Liver (tissue), 9 donors: Measurements from ENCODE around the gene GALE. TPM values are rescaled to one million over a fixed set of nuclear protein-coding genes. Genes with fewer than 3 reads are reported as not detected.
A peak's percentile ranks its signal among the peaks of the same experiment; 100 is the strongest.

ENCODE experiments used
- DNase-seq: peaks from one replicate; pipeline ENCODE4 v3.0.0-alpha.2; 2017; ENCODE audit warnings: low spot score
- H3K27ac ChIP-seq, 2 donors: one replicate each; pipeline ENCODE4 v1.7.0; 2013; ENCODE audit warnings: inconsistent platforms in 2 of 2, low read length in 2 of 2, control low read depth in 1 of 2, low read depth in 1 of 2, mild to moderate bottlenecking in 1 of 2
- H3K27me3 ChIP-seq, 4 donors: one replicate each; pipeline versions ENCODE4 v1.6.1 to v1.7.0; 2013; ENCODE audit warnings: low read length in 3 of 4, inconsistent platforms in 1 of 4, mild to moderate bottlenecking in 1 of 4, moderate library complexity in 1 of 4; ENCODE audit not compliant: control insufficient read depth in 4 of 4, insufficient read depth in 4 of 4
- H3K36me3 ChIP-seq, 4 donors: one replicate each; pipeline versions ENCODE4 v1.6.1 to v1.7.0; 2013; ENCODE audit warnings: low read length in 3 of 4, mild to moderate bottlenecking in 3 of 4, low read depth in 1 of 4, moderate library complexity in 1 of 4; ENCODE audit not compliant: control insufficient read depth in 4 of 4, insufficient read depth in 3 of 4
- H3K4me1 ChIP-seq, 4 donors: one replicate each; pipeline versions ENCODE4 v1.6.1 to v1.7.0; 2013; ENCODE audit warnings: low read length in 3 of 4, mild to moderate bottlenecking in 3 of 4, moderate library complexity in 1 of 4; ENCODE audit not compliant: control insufficient read depth in 4 of 4, insufficient read depth in 4 of 4
- H3K4me3 ChIP-seq, 3 donors: one replicate each; pipeline versions ENCODE4 v1.6.1 to v1.7.0; 2013; ENCODE audit warnings: low read length in 3 of 3, control low read depth in 1 of 3, low read depth in 1 of 3, mild to moderate bottlenecking in 1 of 3
- H3K9ac ChIP-seq, 2 donors: one replicate each; pipeline ENCODE4 v1.7.0; 2013; ENCODE audit warnings: low read length in 2 of 2, mild to moderate bottlenecking in 2 of 2, moderate library complexity in 2 of 2, control low read depth in 1 of 2, low read depth in 1 of 2
- H3K9me3 ChIP-seq, 4 donors: one replicate each; pipeline versions ENCODE4 v1.6.1 to v1.7.0; 2013; ENCODE audit warnings: low read length in 3 of 4; ENCODE audit not compliant: control insufficient read depth in 4 of 4
- ATF3 ChIP-seq: IDR thresholded peaks from 2 replicates; pipeline ENCODE4 v1.6.1; 2016; ENCODE audit warnings: antibody characterized with exemption
- CTCF ChIP-seq: fragments of 150-350 bp; IDR thresholded peaks from 2 replicates; pipeline ENCODE4 v1.5.1; 2017; ENCODE audit warnings: improper control_type of control experiment, low read depth, low read length; ENCODE audit not compliant: missing input control
- EGR1 ChIP-seq, 2 donors: IDR thresholded peaks; 2 replicates each; pipeline ENCODE4 v1.6.1; 2016 to 2018; ENCODE audit warnings: antibody characterized with exemption in 2 of 2, low read depth in 2 of 2
- FOXA1 ChIP-seq: IDR thresholded peaks from 2 replicates; pipeline ENCODE4 v1.6.1; 2016; ENCODE audit warnings: antibody characterized with exemption
- FOXA2 ChIP-seq: IDR thresholded peaks from 2 replicates; pipeline ENCODE4 v1.6.1; 2016; ENCODE audit warnings: antibody characterized with exemption
- GABPA ChIP-seq, 2 donors: IDR thresholded peaks in 1 of 2; conservative IDR thresholded peaks in 1 of 2; 2 replicates each; pipeline ENCODE4 v1.6.1; 2016; ENCODE audit warnings: antibody characterized with exemption in 2 of 2, mild to moderate bottlenecking in 1 of 2, moderate library complexity in 1 of 2
- HNF4A ChIP-seq, 2 donors: conservative IDR thresholded peaks; 2 replicates each; pipeline ENCODE4 v1.6.1; 2016; ENCODE audit warnings: antibody characterized with exemption in 2 of 2, mild to moderate bottlenecking in 2 of 2
- HNF4G ChIP-seq: IDR thresholded peaks from 2 replicates; pipeline ENCODE4 v1.6.1; 2016; ENCODE audit warnings: antibody characterized with exemption
- JUND ChIP-seq, 2 donors: IDR thresholded peaks; 2 replicates each; pipeline ENCODE4 v1.6.1; 2016; ENCODE audit warnings: antibody characterized with exemption in 2 of 2
- MAX ChIP-seq: IDR thresholded peaks from 2 replicates; pipeline ENCODE4 v1.6.1; 2016; ENCODE audit warnings: antibody characterized with exemption
- NR2F2 ChIP-seq: IDR thresholded peaks from 2 replicates; pipeline ENCODE4 v1.6.1; 2016; ENCODE audit warnings: antibody characterized with exemption
- RAD21 ChIP-seq, 2 donors: IDR thresholded peaks; 2 replicates each; pipeline ENCODE4 v1.6.1; 2016; ENCODE audit warnings: antibody characterized with exemption in 2 of 2, mild to moderate bottlenecking in 2 of 2
- REST ChIP-seq: IDR thresholded peaks from 2 replicates; pipeline ENCODE4 v1.6.1; 2016; ENCODE audit warnings: antibody characterized with exemption, mild to moderate bottlenecking
- RXRA ChIP-seq, 2 donors: IDR thresholded peaks; 2 replicates each; pipeline ENCODE4 v1.6.1; 2017 to 2018; ENCODE audit warnings: antibody characterized with exemption in 2 of 2, mild to moderate bottlenecking in 1 of 2
- SP1 ChIP-seq: IDR thresholded peaks from 2 replicates; pipeline ENCODE4 v1.6.1; 2018; ENCODE audit warnings: antibody characterized with exemption, mild to moderate bottlenecking
- TAF1 ChIP-seq: conservative IDR thresholded peaks from 2 replicates; pipeline ENCODE4 v1.6.1; 2016; ENCODE audit warnings: antibody characterized with exemption, mild to moderate bottlenecking
- YY1 ChIP-seq: IDR thresholded peaks from 2 replicates; pipeline ENCODE4 v1.6.1; 2016; ENCODE audit warnings: antibody characterized with exemption, mild to moderate bottlenecking
- ZBTB33 ChIP-seq: IDR thresholded peaks from 2 replicates; pipeline ENCODE4 v1.6.1; 2016; ENCODE audit warnings: antibody characterized with exemption
- WGBS: extraction: QIAGEN DNeasy Blood & Tissue Kit; methylation state at CpG from one replicate; pipeline ENCODE4 v1.1.7; 2013; 5-methylcytosine and 5-hydroxymethylcytosine counted together
- polyA plus RNA-seq, 2 donors: library from polyadenylated mRNA; stranded (reverse) in 1 of 2; unstranded in 1 of 2; fragments of 200-250 nt in 1 of 2; fragments of >200 nt in 1 of 2; fragmentation: Nextera tagmentation in 1 of 2; extraction: Ambion mirVana in 1 of 2; gene quantifications; one replicate each; pipeline versions ENCODE4 v1.2.1 to v1.2.3, GENCODE V29; 2013 to 2015
- total RNA-seq, 2 donors: library from RNA; depleted of rRNA; stranded (reverse); fragments of >200 nt; gene quantifications; one replicate each; pipeline ENCODE4 v1.2.3, GENCODE V29; 2014
- donor health status: healthy.
- donor health status: healthy.
- donor health status: healthy.
- donor health status: healthy.
- donor health status: healthy.

GALE gene
- total RNA-seq (10 to 100 TPM; 22.9 to 43.4 TPM), polyA plus RNA-seq (10 to 100 TPM; 37.0 to 40.4 TPM)

- Histone ChIP-seq H3K36me3 (peaks cover 5 to 29% (median 8%) of the 10 kb centered on the region in 4 donors), H3K9me3 (no peaks in the 10 kb centered on the region), H3K4me3 (peak within 1 kb of the TSS; percentile 80 to 91 (median 80)), H3K27ac (peak within 1 kb of the TSS; percentile 99 to 100), H3K4me1 (peaks cover 12 to 50% (median 45%) of the 10 kb centered on the region in 4 donors), H3K27me3 (no peaks in the 10 kb centered on the region), H3K9ac (peak within 1 kb of the TSS; percentile 62 to 96)
- peak; percentile 99 for DNase-seq
- TF ChIP-seq YY1 (peak; percentile 82), JUND (IDR thresholded peaks at IDR 0.05) (peak in 1 of 2 donors; percentile 11), GABPA (IDR thresholded peaks at IDR 0.05 in 1 of 2, conservative IDR thresholded peaks at IDR 0.05 in 1 of 2) (peak in 1 of 2 donors; percentile 88), EGR1 (IDR thresholded peaks at IDR 0.05; ENCODE audit: low read depth in 2 of 2) (peak; percentile 63 to 86), FOXA2 (no peak), ZBTB33 (peak; percentile 81), REST (peak; percentile 40), CTCF (no peak), HNF4G (no peak), RXRA (IDR thresholded peaks at IDR 0.05) (peak; percentile 49 to 59), MAX (peak; percentile 71), HNF4A (conservative IDR thresholded peaks at IDR 0.05) (peak; percentile 24 to 47), SP1 (peak; percentile 68), ATF3 (no peak), RAD21 (IDR thresholded peaks at IDR 0.05) (peak in 1 of 2 donors; percentile 27), FOXA1 (no peak), TAF1 (no peak), NR2F2 (peak; percentile 32)
- under 1% methylated on average over 82 of the region's 82 CpGs for WGBS
These were observed at the start of gene GALE for GRCh38 chr1:23800400-23801337. Gene GALE, minus strand, starts transcription at chr1:23800754. Its CDS starts 1,747 bp downstream, at chr1:23799007.
